COLO829 (cell line): ENCODE data around the gene HELB.

Experiments used
- DNase-seq: peaks from one replicate; pipeline ENCODE4 v3.0.0; 2012; ENCODE audit warnings: low spot score

Gene HELB

DNA sequence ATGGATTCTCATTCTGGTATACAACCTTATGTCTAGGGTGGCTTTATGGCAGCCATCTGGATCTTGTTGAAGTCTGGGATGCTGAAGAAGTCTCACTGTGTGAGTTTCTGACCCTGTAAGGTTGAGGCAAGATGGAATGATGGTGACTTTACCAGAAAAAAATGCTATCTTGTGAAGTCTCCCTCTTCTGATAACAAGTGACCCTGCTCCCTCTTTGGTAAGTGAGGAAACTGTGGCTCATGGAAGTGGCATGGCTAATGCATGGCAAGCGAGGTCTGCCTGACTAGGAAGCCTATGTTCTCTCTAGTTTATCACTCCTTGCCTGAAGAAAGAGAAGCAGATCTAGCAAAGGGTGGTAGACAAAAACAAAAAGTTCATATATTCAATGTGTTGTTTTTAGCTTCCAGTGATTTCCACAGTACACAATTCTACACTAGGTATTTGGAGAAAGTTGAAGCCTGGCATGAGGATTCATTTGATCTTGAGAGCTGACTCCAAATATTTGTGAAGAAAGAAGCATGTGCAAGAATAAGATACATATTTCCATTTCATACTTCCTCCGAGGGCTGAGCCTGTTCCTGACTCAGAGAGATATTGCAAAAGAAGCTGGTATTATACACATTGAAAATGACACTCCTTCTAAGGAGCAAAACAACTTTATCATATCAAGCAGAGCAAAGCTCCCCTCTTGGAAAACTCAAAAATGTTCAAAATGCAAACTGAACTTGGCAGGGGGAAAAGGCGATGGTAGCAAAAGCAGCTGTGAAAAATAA lies 63.6 kb downstream of the HELB start:
- no peak for DNase-seq

DNA sequence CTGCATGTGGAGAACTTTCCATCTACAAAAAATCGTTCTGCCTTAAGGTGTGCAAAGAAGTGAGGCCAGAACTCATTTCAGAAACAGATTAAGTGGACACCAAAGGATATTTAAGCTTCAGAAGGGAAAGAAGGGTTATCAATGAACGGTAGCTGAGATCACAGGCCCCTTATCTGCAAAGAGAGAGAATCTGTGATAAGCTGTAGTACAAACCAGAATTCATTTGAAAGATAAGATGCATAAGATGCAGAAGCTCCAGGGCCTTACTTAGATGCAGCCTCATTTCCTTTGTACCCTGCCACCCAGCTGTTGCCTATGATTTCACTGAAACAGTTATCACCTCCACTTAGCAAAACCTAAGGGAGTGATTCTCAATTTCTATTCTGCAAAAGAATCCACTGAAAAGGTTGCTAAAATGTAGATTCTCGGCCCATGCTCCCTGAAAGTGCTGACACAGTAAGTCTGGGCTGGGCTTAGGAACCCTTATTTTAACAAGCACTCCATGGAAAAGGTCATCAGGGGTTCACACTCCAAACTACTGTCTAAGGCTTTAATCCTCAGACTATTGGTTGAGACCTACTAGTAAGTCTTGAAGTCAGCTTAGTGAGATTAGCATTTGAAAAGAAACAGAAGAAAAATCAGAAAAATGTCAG lies 64.8 kb downstream of the HELB start:
- no peak for DNase-seq

DNA sequence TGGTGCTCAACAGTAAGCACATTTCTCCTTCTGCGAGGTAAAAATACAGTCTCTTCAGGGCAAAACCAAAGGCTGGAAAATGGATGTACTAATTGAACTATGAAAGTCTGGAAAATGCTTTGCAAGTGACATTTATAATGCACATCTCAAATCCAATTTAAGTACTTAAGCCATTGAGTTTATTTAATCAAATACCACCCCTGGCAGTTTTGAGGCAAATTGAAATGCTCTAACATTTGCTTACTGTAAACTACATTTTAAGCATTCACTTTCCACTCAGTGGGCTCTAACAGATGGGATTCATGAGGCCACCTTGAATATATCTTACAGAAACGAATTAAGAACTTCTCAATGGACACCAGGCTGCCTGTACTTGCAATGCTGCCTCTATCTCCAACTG lies 69.7 kb downstream of the HELB start:
- DNase-seq = no peak

DNA sequence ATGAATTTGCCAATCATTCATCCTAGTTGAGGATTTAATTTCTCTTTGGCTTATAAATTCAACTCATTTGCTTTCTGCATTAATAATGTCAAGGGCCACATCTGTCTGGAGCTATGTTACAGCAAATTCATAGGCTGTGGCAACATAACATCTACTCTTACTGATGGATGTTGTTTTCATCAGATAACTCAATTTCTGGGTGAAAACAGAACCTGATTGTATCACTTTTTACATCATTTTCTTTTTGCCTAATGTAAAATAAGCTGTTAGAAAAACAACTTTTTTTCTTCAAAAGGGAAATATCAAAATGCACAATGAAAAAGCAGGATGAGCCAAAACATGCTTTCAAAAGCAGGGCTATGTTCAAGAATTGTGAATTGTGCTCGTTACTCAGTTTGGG lies 73.3 kb downstream of the HELB start:
- DNase-seq = no peak

DNA sequence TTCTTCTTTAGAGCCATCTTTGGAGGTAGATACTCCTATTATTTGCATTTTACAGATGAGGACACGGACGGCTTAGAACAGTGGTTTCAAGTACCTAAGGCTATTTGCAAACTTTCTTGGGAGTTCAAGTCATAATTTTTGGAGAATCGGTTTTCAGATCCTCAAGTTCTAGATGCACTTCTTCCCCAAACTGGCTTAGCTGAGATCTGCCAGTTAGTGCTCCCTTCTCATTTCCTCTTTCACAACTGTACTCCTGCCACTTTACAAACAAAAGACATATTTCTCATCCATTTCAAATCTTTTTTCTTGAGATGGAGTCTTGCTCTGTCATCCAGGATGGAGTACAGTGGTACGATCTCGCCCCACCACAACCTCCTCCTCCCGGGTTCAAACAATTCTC lies 77.3 kb downstream of the HELB start:
- DNase-seq = no peak

DNA sequence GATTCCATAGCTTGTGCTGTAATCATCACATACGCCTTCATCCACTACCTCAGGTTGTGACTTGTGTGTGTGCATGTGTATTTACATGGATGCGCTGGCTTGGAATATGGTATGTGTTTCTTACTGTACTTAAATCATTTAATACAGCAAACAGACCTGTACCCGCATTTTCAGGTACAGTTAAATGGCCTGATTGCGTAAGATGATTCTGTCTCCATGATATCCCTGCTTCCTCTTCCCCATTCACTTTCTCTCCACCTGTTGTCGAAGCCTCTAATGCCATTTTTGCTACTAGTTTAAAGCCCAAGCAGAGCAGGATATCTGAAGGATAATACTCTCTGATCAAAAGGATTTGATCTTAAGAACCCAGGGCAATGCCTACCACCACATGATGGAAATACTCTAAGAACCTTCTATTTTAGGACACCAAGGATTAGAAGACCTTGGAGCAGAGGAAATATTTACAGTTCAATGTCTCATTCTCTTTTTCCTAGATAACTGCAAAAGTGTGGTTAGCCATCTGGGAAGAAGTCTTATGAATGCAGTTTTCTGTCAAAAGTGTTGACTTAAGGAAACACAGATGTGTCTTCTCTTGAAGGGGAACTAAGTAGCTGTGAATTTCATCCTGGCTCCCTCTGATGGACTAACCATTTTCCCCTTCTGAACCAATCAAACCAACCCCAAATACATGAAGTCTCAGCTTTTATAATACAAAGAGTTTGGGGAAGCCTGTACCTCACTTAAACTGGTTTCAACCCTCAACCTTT lies 78.7 kb downstream of the HELB start:
- no peak for DNase-seq

DNA sequence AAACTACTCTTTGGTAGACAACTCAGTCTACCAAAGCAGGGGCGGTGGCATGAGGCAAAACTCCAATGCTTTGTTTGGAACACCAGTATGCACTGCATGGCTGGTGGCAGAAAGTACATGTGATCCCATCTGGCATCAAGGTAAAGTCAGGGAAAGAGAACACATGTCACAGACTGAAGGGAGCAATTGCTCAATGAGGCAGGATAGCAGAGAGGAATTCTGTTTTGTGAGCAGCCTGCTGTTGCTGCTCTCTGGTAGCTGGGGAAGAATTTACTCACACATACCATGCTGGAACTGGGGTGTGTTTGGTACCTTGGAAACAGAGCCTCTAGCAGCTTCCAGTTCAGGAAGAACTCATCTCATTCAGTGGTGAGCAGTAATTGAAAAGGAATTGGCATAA lies 84.8 kb downstream of the HELB start:
- DNase-seq = no peak
